NCI-H345 (cell line): ENCODE measurements around the gene NUP50.

ENCODE experiments used
- DNase-seq: peaks from one replicate; lab custom pipeline; 2025; lab: John Stamatoyannopoulos, UW

NUP50 gene

DNA sequence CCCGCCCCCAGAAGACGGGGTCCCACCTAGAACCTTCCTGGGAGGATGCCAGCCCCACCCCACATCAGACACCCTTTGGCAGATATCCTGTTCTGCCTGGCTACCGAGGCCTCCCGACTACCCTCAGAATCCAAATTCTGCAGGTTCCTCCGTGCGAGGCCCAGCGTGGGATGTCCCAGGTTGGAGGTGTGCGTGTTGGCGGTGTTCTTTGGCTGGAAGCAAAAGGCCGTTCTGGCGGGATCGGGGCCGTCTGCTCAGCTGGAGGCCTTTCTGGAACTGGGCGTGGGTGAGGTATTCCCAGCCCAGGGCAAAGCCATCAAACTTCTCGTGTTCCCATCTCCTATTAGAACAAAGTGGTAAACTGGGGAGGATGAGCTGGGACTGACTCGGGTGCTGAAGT is 32.6 kb downstream of the NUP50 start:
- no peak for DNase-seq

DNA sequence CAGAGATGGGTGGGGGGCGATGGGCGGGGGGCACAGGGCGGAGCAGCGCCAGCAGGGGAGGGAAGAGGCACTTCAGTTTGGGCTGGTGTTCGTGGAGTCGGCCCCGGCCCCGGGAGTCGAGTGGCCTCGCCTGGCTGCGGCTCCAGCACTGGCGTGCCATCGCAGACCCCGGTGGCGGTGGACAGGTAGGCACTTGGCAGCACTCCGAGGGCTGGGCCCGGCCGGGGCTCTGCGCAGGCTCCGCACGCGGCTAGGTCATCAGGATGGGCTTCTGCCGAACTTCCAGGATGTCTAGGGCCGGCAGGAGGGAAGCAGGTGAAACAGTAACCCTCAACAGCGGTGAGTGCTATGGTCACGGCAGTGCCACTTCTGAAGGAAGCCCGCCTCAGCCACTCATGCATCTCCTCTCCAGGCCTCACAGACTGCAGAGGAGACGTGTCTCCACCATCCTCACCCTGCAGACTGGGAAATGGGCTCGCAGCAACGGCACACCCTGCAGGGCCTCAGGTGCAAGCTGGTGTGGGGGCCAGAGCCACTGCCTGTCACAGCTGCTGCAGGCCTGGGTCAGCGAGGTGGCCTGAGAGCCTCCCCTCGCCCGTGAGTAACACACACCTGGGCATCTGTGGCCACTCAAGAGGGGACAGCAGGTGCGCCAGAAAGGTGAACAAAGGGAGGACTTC is 33.3 kb downstream of the NUP50 start:
- no peak for DNase-seq

DNA sequence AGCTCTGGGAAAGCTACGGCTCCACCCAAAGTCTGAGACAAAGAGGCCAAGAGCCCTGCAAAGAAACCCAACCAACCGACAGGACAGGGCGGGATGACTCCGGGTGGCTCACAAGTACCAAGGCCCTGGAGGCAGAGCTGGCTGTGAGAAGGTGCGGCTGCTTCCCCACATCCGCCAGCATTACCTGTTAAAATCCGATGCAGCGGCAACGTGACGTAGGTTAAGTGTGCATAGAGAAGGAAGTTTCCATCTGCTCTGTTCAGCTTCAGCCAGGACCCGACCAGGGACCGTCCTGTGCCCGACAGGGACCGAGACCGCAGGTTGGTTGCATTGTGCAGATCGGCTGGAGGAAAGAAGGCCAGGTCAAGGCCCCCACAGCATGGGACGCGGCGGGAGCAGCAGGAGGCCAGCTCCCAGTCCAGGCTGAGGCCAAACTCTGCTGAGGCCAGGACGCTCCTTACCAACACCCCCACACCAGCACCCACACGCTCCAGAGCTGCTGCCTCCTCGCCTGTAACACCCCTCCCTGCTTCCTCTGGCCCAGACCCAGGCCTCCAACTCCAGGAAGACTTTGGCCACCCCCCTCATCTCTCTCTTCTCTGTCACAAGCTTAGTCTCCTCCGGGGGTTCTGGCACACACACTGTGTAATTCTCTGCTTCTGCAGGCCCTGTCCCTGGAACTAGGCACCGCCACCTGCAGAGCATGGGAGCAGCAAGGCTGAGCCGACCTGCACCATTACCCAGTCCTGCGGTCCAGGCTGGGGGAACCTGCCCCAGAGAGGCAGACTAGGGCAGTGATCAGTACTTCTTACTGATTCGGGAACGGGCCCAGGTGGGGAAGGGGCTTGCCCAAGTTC is 34.1 kb downstream of the NUP50 start:
- DNase-seq, result no peak

DNA sequence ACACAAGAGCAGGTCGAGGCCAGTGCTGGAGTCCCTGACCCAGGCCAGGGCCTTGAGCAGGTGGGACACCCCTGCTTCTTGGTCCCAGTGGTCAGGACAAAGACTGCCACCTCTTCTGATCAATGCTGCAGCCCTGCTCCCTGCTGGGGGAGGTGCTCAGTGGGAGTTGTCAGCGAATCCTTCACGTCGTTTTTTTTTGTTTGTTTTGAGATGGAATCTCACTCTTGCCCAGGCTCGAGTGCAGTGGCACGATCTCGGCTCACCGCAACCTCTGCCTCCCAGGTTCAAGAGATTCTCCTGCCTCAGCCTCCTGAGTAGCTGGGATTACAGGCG is 34.7 kb downstream of the NUP50 start:
- no peak for DNase-seq

DNA sequence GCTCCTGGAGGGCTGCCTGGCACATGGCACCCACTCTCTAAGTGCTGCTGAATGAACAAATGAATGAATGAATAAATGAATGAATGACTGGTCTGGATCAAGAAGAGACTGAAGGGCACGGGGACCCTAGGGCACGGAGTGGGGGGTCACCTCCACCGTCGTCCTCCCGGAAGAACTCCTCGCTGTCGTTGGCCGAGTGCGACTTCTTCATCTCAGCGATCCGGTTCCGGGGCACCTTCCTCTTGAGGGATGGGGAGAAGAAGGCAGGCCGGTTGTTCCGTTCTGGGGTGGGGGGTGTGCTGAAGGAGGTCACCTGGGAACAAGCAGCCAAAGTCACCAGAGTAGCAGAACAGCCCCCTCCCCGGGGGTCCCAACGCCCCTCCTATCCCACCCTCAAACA is 36.0 kb downstream of the NUP50 start:
- DNase-seq, result no peak

DNA sequence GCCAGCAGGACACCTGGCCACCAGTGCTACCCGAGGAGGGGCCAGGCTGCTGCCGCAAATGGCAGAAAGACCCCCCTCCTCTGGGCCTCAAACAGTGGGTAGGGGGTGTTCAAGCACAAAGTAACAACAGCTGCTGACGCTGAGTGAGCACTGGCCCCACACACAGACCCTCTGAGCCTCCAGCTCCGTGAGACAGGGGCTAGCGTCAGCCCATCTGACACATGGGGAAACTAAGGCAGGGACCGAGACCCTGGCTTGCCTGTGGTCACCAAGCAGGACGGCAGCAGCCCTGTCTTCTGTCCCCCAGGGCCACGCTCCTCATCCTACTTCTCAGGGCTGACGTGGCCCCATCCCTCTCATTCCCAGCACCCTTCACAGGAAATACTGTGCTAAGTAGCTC is 36.5 kb downstream of the NUP50 start:
- no peak for DNase-seq

DNA sequence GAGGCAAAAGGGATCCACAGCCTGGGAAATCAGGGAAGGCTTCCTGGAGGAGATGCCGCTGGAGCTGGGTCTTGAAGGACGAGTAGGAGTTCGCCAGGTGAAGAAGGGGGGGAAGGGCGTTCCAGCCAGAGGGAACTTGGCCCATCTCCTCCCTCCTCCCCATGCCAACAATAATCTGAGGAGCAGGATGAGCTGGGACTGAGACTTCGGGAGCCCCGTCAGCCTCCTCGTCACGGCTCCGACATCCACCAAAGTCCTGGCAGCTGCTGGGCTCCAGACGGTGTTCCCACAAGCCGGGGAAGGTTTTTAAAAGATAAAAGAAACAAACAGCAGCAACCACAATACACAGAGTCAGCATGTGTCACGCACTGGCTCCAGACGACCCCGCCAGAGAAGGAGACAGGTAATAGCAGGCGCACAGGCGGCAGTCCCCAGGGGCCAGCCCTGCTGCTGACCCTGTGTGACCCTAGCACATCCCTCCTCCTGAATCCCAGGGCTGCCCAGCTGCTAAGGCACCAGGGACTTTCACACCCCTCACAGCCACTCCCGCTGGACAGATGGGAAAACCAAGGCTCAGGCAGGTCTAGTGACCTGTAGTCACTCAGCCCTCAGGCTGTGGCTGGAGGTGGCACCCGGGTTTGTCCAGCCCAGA is 37.3 kb downstream of the NUP50 start:
- DNase-seq, result no peak

DNA sequence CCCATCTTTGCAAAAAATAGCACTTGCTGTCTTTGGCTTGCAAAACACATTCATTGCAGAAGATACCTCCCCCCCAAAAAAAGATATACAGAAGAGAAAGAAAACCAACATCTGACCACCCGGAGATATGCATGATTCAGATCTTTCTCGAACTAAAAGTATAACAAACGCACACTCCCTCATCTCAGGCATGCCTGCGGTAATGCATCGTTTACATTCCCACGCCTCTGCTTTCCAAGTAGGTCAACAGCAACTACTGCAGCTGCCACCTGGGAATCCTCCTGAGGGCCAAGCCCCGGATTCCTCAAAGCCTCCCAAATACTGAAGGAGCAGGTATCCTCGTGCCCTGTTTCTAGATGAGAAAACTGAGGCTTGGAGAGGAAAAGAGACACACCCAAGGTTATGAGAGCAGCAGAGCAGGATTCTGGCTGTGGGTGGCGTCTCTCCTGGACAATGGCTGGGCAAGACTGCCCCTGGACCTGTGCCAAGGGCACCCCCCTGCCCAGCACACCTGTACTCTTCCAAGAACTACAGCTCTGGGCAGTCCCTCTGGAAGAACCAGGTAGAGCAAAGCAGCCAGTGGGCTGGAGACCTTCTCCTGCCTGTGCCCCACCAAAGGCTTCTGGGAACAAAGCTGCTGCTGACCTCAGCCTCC is 38.1 kb downstream of the NUP50 start:
- DNase-seq, result no peak

DNA sequence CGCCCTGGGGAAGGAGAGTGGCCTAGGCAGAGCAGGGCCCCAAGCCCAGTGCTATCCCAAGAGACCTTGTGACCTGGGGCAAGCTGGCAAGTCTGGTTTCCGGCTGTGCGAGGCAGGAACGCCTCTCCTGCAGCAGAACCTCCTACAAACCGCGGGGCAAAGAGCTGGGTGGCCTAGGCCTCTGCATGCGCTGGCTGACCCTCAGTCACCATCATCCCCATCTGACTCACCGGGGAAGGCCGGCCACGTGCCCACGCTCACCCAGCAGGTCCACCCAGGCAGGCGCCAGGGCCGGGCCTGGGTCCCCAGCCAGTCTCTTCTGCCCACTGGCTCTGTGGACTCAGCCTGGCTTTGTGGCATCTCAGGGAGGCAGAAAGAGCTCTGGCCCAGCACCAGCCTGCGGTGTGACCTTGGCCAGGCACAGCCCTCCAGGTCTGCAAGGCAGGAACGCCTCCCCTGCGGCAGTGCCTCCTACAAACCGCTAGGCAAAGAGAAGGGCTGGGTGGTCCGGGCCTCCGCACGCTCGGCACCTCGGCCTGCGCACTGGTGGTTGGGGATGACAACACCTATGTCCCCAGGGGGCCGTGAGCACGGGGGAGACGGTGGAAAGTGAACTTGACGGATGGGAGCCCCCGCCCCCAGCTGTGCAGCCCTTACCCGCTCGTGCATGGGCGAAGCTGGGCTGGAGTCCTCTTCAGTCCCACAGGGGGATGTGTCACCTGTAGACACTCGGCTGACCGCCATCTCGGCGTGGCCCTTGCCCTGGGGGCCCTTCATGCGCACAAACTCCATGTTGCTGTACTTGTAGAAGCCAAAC is 38.8 kb downstream of the NUP50 start:
- DNase-seq, result no peak

DNA sequence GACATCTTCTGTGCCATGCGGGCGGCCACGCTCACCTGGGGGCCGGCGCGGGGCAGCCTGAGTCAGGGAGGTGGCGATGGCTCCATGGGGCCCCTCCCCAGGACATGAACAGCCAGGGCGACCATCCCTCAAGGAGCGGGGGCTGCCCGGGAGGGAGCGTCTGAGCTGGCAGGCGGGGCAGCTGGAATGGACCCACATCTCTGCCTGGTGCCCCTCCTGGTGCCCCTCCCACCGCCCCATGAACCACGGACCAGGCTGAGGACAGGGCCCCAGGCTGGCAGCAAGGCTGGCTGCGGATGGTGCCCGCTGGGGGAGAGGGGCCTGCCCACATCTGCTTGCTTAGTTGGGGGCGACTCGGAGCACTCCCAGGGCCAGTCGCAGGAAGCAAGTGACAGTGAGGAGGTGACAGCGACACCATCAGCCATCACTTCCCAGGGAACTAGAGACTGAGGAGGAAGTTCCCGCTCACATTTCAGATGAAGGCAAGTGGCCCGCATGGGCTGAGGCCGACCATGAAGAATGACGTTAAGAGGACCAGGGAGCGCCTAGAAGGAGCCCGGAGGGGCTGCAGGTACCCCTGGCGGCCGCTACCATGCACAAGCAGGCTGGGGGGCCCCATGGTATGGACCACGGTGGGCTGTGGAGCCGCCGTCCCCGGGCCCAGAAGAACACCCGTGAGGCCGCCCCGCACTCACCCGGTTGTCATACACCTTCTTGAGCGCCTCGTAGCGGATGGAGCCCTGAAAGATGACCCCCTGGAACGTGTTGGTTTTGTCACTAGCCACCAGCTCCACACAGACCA is 39.6 kb downstream of the NUP50 start:
- no peak for DNase-seq

DNA sequence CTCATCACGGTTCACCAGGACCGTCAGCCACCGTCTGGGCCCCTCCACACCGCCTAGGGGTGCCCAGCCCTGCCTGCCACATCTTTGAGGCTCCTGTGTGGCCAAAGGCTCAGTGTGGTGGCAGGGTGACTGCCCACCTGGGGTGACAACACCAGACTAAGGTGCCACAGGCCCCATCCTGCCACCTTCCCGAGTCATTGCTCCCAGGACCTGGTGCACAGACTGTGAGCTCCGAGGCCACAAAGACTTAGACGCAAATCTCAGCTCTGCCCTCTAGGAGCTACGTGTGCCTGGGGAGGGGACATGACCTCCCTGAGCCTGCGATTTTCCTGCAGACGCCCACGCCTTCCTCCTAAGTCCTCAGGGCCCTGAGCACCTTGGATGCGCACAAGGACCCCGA is 40.5 kb downstream of the NUP50 start:
- DNase-seq, result no peak

DNA sequence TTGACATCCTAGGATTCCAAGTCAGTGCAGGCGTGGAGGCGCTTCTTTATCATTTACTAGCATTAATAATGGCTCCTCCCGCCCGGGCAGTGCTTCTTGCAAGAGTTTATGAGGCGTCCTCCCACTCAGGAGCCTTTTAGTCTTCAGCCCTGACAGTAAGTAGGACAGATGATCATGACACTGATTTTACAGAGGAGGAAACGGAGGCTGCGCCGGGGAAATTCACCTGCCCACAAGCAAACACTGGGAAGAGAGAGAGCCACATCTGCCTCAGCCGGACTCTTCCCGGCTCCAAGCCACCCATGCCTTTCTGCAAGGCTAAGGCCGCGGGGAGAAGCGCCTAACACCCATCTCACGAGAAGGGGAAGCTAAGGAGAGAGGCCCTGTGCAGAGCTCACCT is 41.1 kb downstream of the NUP50 start:
- no peak for DNase-seq

DNA sequence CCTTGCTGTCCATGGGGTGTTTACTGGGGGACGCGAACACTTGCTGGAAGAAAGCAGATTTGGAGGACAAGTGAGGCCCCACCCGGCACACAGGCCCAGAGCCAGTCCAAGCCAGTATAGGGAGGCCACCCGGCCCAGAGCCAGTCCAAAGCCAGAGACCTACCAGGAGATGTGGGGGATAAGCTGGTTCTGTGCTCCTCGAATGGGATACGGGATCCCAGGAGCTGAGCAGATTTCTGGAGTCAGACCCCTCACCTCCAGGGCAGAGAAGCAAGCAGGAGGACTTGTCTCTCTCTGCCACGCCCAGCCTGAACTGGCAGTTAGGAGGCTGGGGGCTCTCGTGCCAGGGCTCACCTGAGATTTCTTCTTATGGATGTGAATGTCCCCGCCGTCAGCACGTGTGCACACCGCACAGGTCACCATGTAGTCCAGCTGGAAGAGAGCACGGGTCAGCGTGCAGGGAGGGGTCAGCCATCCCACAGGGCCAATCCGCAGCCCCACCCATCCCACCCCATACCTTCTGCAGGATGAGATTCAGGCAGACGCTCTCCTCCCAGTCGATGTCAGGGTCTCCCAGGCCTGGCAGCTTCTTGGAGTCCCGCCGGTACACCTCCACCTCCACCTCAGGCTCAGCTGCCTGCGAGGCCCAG is 41.7 kb downstream of the NUP50 start:
- no peak for DNase-seq

DNA sequence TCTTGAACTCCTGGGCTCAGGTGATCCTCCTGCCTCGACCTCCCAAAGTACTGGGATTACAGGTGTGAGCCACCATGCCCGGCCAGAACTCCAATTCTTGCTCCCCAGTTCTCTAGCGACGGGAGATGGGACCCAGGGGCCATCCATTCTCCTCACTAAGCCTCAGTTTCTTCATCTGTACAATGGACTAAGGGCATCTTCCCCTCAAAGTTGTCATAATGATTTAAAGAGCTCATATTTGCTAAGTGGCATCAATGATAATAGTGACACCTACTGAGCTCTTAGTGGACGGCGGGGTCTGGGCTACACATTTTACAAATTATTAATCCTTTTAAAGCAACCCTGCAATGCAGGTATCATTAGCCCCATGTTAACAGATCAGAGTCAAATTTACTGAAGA is 42.5 kb downstream of the NUP50 start:
- DNase-seq, result no peak

DNA sequence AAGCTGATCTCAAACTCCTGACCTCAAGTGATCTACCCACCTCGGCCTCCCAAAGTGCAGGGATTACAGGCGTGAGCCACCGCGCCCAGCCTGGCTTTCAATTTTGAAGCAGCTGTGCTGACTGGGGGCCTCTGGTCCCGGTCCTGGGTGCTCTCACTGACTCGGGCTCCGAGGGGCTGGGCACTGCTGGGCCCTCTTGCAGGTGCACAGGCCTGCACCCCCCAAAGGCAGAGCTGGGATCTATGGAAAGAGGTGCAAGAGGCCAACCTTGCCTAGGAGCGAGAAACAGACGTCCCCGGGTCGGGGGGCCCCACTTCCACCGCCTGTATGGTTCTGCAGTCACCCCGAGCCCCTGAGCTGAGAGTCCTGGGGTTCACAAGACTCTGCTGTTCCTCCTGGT is 43.8 kb downstream of the NUP50 start:
- DNase-seq, result no peak

DNA sequence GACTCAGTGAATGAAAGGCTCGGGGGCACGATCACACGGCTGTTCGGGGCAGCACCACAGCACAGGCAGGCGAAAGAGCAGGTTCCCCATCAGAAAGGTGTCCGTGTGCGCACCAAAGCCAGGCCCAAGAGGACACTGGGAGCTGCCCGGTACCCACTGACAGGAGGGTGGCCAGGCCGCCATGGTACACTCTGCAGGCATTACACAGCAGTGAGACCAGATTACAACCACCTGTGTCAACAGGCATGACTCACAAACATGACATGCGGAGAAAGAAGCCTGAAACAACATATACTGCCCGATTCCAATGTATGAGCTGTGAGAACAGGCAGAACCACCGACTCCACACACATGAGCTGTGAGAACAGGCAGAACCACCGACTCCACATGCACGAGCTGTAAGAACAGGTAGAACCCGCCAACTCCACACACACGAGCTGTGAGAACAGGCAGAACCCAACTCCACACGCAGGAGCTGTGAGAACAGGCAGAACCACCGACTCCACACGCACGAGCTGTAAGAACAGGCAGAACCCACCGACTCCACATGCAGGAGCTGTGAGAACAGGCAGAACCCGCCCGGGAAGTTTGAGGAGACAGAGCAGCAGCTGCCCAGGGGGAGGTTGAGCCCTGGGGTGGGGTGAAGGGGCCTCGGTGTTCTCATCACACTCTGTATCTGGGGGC is 44.4 kb downstream of the NUP50 start:
- DNase-seq, result no peak

DNA sequence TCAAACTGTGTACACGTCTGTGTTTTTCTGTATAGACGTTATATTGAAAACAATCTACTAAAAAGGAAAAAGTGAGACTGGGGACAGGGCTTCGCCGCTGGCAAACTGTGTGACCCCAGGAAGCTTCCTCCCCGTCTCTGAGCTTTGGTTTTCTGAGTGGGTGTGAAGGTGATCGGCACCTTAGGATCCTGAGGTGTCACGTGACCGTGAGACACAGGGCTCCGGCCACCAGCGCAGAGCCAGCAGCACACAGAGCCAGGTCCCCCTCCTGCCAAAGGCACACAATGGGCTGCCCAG is 44.9 kb downstream of the NUP50 start:
- no peak for DNase-seq

DNA sequence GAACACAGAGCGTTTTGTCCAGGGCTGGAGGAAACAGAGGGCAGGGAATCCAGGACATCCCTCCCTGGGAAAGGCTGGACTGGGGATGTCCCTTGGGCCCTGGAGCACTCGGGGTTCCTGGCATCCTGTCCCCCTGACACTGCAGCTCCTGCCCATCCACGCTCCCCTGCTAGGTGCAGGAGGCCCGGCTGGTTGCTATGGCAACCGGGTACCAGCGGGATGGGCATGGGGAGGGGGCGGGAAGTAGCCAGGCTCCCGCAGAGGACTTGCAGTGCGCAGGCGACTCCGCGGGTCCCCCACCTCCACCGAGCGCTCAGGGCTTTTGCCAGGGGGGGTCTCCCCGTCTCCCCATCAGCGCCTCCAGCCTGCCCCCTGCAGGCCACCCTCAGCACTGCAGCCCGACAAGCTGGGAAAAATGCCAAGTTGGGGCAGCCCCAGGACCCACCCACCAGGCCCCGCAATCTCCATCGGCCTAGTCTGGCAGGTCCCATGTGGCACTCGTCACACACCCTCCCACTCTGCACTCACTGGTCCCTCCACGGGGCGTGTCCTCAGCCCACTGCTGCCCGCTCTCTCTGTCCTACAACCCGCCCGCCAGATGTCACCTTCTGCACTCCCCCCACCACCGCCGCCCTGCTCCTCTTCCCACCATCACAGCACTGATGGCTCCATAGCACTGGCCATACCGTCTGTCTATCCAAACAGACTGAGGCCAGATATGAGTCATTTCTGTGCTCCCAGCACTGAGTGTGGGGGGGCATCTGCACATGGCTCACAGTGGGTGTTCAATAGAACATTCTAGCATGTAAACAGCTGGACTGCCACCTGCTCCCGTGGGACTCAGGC is 45.5 kb downstream of the NUP50 start:
- DNase-seq, result no peak

DNA sequence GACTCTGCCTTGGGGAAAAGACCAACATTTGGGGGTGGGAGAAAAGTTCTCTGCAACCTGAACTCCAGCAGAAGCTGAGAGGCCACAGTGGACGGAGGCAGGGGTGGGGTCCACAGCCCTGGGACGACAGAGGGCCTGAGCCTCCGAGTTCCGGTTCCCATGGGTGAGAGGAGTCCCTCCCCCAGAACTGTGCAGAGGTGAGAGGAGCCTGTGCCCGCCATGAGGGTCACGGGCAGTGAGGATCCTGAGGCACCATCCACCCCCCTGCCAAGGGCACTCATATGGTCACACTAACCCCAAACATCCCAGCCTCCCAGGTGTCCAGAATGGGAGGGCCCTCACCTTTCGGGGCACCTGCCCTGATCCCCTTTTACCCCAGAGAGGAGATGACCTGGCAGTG is 46.4 kb downstream of the NUP50 start:
- no peak for DNase-seq
